OCI-LY3 (cell line): ENCODE results near the gene RENBP.

Source experiments
- H2AFZ ChIP-seq: fragments of 200-600, 300-600 bp; shearing (Covaris generic); 2 replicates; pipeline ENCODE4 v1.6.0; 2014; ENCODE audit warnings: antibody characterized with exemption, low read depth, low read length
- H3K27ac ChIP-seq: fragments of 200-600, 300-600 bp; sonication (generic); 2 replicates; pipeline ENCODE4 v1.5.1; 2014; ENCODE audit warnings: mild to moderate bottlenecking, low read length, moderate library complexity, mixed read lengths
- H3K27me3 ChIP-seq: fragments of 200-600, 300-600 bp; sonication (generic); 2 replicates; pipeline ENCODE4 v1.6.1; 2014; ENCODE audit warnings: low read depth, low read length, mixed read lengths
- H3K36me3 ChIP-seq: fragments of 200-600, 300-600 bp; sonication (generic); replicated peaks from 2 replicates; pipeline ENCODE3; 2014; ENCODE audit warnings: low read depth, low read length, mixed read lengths
- H3K4me1 ChIP-seq: fragments of 300-600, 200-600 bp; sonication (generic); 2 replicates; pipeline ENCODE4 v1.6.1; 2014; ENCODE audit warnings: low read length, mixed read lengths
- H3K4me2 ChIP-seq: fragments of 200-600, 300-600 bp; sonication (generic); 2 replicates; pipeline ENCODE4 v1.6.1; 2014; ENCODE audit warnings: low read length, mixed read lengths
- H3K4me3 ChIP-seq: fragments of 300-600, 200-600 bp; sonication (generic); 2 replicates; pipeline ENCODE4 v1.5.1; 2014; ENCODE audit warnings: antibody characterized with exemption, mild to moderate bottlenecking, low read length, moderate library complexity
- H3K79me2 ChIP-seq: fragments of 300-600, 200-600 bp; shearing (Covaris generic); 2 replicates; pipeline ENCODE4 v1.6.1; 2014; ENCODE audit warnings: mild to moderate bottlenecking, low read length, mixed read lengths
- H3K9ac ChIP-seq: fragments of 300-600, 200-600 bp; shearing (Covaris generic); 2 replicates; pipeline ENCODE4 v1.6.0; 2014; ENCODE audit warnings: mild to moderate bottlenecking, low read length, moderate library complexity
- H3K9me3 ChIP-seq: fragments of 200-600, 300-600 bp; shearing (Covaris generic); 2 replicates; pipeline ENCODE4 v1.6.1; 2014; ENCODE audit warnings: low read length, mixed read lengths; ENCODE audit not compliant: insufficient read depth
- H4K20me1 ChIP-seq: fragments of 200-600, 300-600 bp; sonication (generic); 2 replicates; pipeline ENCODE4 v1.6.1; 2016; ENCODE audit warnings: low read length, mixed read lengths; ENCODE audit not compliant: insufficient read depth
- EZH2phosphoT487 ChIP-seq: fragments of 200-600 bp; shearing (Covaris generic); IDR thresholded peaks from 2 replicates; pipeline ENCODE4 v1.6.1; 2018; ENCODE audit warnings: antibody characterized with exemption, mixed run types, low read depth
- TF ChIP-seq, protein P1 (sequence below): fragments of 200-600, 300-600 bp; sonication (generic); IDR thresholded peaks from 2 replicates; pipeline ENCODE4 v1.5.1; 2014; ENCODE audit warnings: antibody characterized with exemption, low read length, low read depth

Gene RENBP

DNA sequence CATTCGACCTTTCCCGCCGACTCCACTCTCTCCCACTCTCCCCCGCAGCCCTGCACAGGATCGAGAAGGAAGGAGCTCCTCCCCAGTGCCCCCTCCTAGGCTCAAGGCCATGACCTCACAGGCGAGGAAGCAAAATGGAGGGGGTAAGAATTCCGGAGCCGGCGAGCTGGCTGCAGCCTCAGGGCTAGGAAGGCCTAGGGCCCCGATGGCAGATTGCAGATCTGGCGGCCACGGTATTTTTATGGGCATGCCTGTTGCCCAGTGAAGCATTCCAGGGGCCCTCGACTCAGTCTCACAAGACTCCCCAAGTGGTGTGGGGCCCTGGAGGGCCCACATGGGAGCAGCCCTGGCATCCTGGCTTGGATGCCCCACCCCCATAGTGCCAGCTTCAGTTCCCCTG, 57.5 kb downstream of the RENBP start:
- H3K4me3 ChIP-seq = no peak overlapping the region
- no peak for TF ChIP-seq EZH2phosphoT487
- TF ChIP-seq, protein P1, sequence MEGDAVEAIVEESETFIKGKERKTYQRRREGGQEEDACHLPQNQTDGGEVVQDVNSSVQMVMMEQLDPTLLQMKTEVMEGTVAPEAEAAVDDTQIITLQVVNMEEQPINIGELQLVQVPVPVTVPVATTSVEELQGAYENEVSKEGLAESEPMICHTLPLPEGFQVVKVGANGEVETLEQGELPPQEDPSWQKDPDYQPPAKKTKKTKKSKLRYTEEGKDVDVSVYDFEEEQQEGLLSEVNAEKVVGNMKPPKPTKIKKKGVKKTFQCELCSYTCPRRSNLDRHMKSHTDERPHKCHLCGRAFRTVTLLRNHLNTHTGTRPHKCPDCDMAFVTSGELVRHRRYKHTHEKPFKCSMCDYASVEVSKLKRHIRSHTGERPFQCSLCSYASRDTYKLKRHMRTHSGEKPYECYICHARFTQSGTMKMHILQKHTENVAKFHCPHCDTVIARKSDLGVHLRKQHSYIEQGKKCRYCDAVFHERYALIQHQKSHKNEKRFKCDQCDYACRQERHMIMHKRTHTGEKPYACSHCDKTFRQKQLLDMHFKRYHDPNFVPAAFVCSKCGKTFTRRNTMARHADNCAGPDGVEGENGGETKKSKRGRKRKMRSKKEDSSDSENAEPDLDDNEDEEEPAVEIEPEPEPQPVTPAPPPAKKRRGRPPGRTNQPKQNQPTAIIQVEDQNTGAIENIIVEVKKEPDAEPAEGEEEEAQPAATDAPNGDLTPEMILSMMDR = no peak
- peaks cover 68% of the 10 kb centered on the region for H3K4me1 ChIP-seq
- peak overlapping the region; percentile 81 for H3K4me2 ChIP-seq
- no peaks in the 10 kb centered on the region for H3K79me2 ChIP-seq
- H3K36me3 ChIP-seq = no peaks in the 10 kb centered on the region
- no peak overlapping the region for H2AFZ ChIP-seq
- peaks cover 5% of the 10 kb centered on the region; the same call in 1 of the 2 replicates for H3K27me3 ChIP-seq
- no peak overlapping the region for H3K27ac ChIP-seq
- H3K9ac ChIP-seq = no peak overlapping the region
- peaks cover 4% of the 10 kb centered on the region; the same call in 1 of the 2 replicates for H4K20me1 ChIP-seq
- H3K9me3 ChIP-seq = no peaks in the 10 kb centered on the region

DNA sequence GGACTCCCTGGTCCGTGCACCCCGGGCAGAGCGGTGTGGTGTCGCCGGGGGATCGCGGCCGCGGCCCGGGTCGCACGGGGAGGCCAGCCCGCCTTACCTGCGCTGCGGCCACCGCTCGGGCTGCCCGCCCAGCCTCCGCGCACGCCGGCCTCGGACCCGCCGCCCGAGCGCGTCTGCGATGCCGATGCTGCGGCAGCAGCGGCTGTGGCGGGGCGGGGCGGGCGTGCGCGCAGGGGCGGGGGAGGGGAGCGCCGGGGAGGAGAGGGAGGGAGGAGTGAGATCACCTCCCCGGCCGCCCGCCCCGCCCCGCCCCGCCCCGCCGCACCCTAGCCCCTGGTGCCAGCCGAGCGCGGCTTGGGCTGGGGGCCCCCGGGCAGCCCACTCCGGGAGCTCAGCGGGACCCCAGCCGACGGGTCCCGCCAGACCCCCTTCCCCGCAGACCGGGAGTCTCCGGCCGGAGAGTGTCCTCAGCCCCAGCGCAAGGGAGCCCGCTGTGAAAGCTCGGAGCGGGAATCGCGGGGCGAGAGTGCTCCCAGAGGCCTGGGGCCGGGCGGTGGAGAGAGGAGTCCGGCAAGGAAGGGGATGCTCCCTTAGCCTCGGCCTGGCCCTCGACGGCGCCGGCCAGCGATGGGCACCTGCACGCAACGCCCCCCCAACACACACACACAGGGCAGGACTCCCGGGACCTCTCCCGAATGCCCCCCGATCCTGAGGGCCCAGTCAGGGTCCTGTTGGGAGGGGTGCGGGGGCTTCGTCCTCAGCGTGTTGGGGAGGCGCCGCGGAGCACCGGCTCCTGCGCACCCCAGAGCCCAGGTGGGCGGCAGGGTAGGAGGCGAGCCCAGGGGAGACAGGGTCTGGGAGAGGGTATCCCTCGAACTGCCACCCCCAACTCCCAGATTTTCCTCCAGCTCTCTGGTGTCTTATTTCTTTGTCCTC, 58.2 kb downstream of the RENBP start, which contains the start of gene L1CAM:
L1CAM (minus strand) TSS at position 206 of the 936 bp plus-strand sequence. CDS start 10,337 bp downstream, outside the sequence.
- Histone ChIP-seq H3K79me2 (no peaks in the 10 kb centered on the region), H3K36me3 (no peaks in the 10 kb centered on the region), H3K9ac (peak within 1 kb of the TSS; percentile 63), H3K27me3 (peaks cover 5% of the 10 kb centered on the region; the same call in 1 of the 2 replicates), H2AFZ (no peak within 1 kb of the TSS), H3K4me2 (peak within 1 kb of the TSS; percentile 81), H3K27ac (no peak within 1 kb of the TSS), H3K9me3 (no peaks in the 10 kb centered on the region), H4K20me1 (peaks cover 10% of the 10 kb centered on the region; the same call in 1 of the 2 replicates), H3K4me1 (peaks cover 65% of the 10 kb centered on the region), H3K4me3 (peak within 1 kb of the TSS; percentile 79)
- TF ChIP-seq, protein P1 = no peak
- TF ChIP-seq EZH2phosphoT487 = no peak
